ENCODE results near the gene OR2G6.
"Not testable (repeated sequence)": the region's sequence is repeated elsewhere in the genome, so short reads cannot be mapped to it uniquely, and the experiment has no call there.

Gene OR2G6

DNA sequence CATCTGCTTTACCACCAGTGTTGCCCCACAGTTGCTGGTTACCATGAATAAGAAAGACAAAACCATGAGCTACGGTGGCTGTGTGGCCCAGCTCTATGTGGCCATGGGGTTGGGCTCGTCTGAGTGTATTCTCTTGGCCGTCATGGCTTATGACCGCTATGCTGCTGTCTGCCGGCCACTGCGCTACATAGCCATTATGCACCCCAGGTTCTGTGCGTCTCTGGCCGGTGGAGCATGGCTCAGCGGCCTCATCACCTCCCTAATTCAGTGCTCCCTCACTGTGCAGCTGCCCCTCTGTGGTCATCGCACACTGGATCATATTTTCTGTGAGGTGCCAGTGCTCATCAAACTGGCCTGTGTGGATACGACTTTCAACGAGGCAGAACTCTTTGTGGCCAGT lies 14.0 kb downstream of the OR2G6 start:
- Histone ChIP-seq H3K27me3 (no peaks in the 10 kb centered on the region), H3K9ac (no peak overlapping the region)

DNA sequence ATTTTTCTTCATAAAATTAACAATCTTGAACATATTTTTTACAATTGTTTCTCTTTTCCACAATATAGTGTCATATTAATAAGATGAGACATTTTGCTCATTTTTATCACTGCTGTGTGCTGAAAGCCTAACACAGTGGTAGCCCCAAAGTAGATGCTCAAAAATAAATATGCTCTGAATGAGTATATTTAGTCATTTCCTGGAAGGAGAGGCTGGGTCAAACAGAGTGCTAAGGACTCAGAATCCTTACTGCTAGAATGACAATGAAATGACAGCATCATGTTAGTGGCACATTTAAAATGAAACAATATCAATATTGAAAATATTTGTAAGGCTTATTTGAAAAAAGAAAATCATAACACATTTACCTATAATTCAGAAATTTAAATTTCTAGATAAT lies 29.6 kb downstream of the OR2G6 start:
- H3K4me3 ChIP-seq, H3K27ac ChIP-seq, H3K27me3 ChIP-seq, H3K4me1 ChIP-seq, H3K36me3 ChIP-seq, H3K9me3 ChIP-seq, H3K4me2 ChIP-seq, H4K20me1 ChIP-seq, H3K9ac ChIP-seq: not testable (repeated sequence)

More for the DNA sequence above, 14.0 kb downstream of the OR2G6 start:
- Histone ChIP-seq H3K4me2 (no peak overlapping the region), H3K9me3 (no peaks in the 10 kb centered on the region), H3K27ac (no peak overlapping the region), H3K36me3 (no peaks in the 10 kb centered on the region), H3K4me1 (no peaks in the 10 kb centered on the region), H4K20me1 (no peaks in the 10 kb centered on the region), H3K4me3 (no peak overlapping the region)
- no peak for TF ChIP-seq Cebpa-rat (IDR thresholded peaks at IDR 0.05)

GRCh38 chr1:248547383-248547782 lies 39.5 kb downstream of the OR2G6 start:
- not testable (repeated sequence) for H4K20me1 ChIP-seq, H3K4me1 ChIP-seq, H3K9ac ChIP-seq, H3K27me3 ChIP-seq, H3K4me2 ChIP-seq, H3K36me3 ChIP-seq, H3K9me3 ChIP-seq, H3K27ac ChIP-seq, H3K4me3 ChIP-seq

GRCh38 chr1:248551027-248551426 lies 43.2 kb downstream of the OR2G6 start:
- not testable (repeated sequence) for H4K20me1 ChIP-seq, H3K36me3 ChIP-seq, H3K4me3 ChIP-seq, H3K4me2 ChIP-seq, H3K27me3 ChIP-seq, H3K4me1 ChIP-seq, H3K9ac ChIP-seq, H3K27ac ChIP-seq, H3K9me3 ChIP-seq

- H3K9me3 ChIP-seq, H4K20me1 ChIP-seq, H3K27me3 ChIP-seq, H3K4me3 ChIP-seq, H3K36me3 ChIP-seq, H3K27ac ChIP-seq, H3K4me2 ChIP-seq, H3K9ac ChIP-seq, H3K4me1 ChIP-seq: not testable (repeated sequence)
Measured at GRCh38 chr1:248562672-248563071, 54.8 kb downstream of the OR2G6 start, which contains the start of gene OR2T29. TSS of gene OR2T29 (minus strand) at chr1:248562772. CDS start at chr1:248559491, 3,281 bp downstream.

DNA sequence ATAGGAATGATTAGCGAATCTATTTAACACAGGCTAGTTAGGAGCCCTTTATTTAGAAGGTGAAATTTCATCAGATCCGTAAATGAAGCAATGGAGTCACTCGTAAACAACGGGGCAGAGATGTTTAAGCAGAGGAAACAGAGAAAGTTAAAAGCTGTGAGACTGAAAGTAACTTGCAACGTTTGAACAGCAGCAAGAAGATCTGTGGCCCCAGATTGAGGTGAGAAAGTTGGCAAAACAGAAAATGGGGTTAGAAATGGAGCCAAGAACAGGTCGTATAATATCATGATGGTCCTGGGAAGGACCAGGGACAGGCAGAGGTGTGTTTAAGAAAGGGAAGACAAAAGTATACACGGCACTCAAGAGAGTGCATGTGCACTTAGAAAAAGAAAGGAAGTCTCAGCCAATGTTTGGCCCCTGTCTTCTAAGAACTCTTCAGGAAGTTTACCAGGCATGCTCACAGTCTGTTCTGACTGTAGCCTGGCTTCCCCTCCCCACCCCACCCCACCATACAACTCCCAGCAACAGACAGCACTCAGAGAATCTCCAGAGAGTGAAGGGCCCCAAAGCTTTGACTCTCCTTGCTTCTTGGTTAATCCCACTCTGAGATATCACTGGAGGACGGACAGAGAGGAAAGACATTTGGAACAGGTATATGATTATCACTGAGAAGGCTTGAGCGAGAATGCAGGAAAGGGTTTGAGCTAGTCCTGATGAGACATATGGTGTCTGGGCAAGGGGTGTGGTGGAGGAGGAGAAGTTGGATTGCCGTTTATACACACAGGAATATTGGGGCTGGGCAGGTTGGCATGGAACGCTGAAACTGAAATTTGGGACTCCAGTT lies 57.9 kb downstream of the OR2G6 start:
- not testable (repeated sequence) for H3K27me3 ChIP-seq, H4K20me1 ChIP-seq, H3K4me1 ChIP-seq, H3K4me2 ChIP-seq, H3K36me3 ChIP-seq, H3K4me3 ChIP-seq, H3K27ac ChIP-seq, H3K9ac ChIP-seq, H3K9me3 ChIP-seq

GRCh38 chr1:248569049-248569448 lies 61.2 kb downstream of the OR2G6 start:
- not testable (repeated sequence) for H4K20me1 ChIP-seq, H3K36me3 ChIP-seq, H3K4me1 ChIP-seq, H3K27ac ChIP-seq, H3K9ac ChIP-seq, H3K9me3 ChIP-seq, H3K27me3 ChIP-seq, H3K4me2 ChIP-seq, H3K4me3 ChIP-seq

- not testable (repeated sequence) for H4K20me1 ChIP-seq, H3K4me3 ChIP-seq, H3K4me1 ChIP-seq, H3K27me3 ChIP-seq, H3K9ac ChIP-seq, H3K36me3 ChIP-seq, H3K4me2 ChIP-seq, H3K27ac ChIP-seq, H3K9me3 ChIP-seq
Measured at GRCh38 chr1:248570811-248571210, 62.9 kb downstream of the OR2G6 start.

DNA sequence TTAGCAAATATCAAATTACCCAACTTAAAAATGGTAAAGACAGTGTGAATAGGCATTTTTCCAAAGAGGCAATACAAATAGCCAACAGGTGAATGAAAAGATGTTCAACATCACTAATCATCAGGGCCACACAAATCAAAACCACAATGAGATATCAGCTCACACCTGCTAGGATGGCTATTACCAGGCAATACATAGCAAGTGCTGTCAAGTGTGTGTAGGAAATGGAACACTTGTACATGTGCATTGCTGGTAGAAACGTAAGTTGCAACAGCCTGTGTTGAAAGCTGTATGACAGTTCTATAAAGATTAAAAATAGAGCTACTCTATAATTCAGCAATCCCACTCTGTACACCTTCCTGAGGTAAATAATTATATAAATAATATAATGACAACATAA lies 64.2 kb downstream of the OR2G6 start:
- not testable (repeated sequence) for H3K9me3 ChIP-seq, H3K36me3 ChIP-seq, H3K4me1 ChIP-seq

GRCh38 chr1:248573856-248574255 lies 66.0 kb downstream of the OR2G6 start:
- not testable (repeated sequence) for H4K20me1 ChIP-seq, H3K9me3 ChIP-seq, H3K27ac ChIP-seq, H3K4me3 ChIP-seq, H3K36me3 ChIP-seq, H3K4me1 ChIP-seq, H3K4me2 ChIP-seq, H3K9ac ChIP-seq, H3K27me3 ChIP-seq

More for the DNA sequence above, 64.2 kb downstream of the OR2G6 start:
- not testable (repeated sequence) for H3K4me2 ChIP-seq, H3K27me3 ChIP-seq, H3K4me3 ChIP-seq, H3K27ac ChIP-seq, H4K20me1 ChIP-seq, H3K9ac ChIP-seq

- H3K36me3 ChIP-seq, H3K9ac ChIP-seq, H3K9me3 ChIP-seq, H3K27me3 ChIP-seq, H4K20me1 ChIP-seq, H3K4me2 ChIP-seq, H3K4me3 ChIP-seq, H3K4me1 ChIP-seq, H3K27ac ChIP-seq: not testable (repeated sequence)
Measured at GRCh38 chr1:248574657-248575056, 66.8 kb downstream of the OR2G6 start, which contains the start of gene OR2T34. TSS of gene OR2T34 (minus strand) at chr1:248574757. CDS start at chr1:248574757, 0 bp downstream.

Data from BLaER1 (cell line).